Measurements from ENCODE around the gene TLK2.

Gene TLK2

DNA sequence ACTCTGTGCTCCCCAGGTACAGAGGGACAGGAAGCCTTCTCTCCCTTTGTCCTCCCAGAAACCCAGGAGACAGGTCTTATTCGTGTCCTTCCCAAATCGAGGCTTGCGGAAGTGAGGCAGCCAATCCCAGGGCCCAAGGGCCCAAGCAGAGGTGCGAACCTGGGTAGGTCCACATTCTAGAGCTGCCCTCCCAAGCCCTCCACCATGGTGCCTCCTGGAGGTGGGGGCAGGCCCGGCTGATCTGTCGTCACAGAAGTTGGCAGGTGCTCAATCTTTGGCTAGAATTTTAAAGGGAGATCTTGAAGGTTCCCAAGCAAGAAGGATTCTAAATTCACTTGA lies 170.3 kb downstream of the TLK2 start:
- Histone ChIP-seq H3K27ac (ENCODE audit: extremely low read depth, low read depth, low read length) (no peak overlapping the region), H3K36me3 (ENCODE audit: control insufficient read depth in 2 of 2, insufficient read depth in 1 of 2, low read length in 2 of 2) (no peaks in the 10 kb centered on the region), H3K9me3 (ENCODE audit: control insufficient read depth, insufficient read depth, low read depth, low read length) (no peaks in the 10 kb centered on the region), H3K4me1 (ENCODE audit: control insufficient read depth, insufficient read depth, low read length) (peaks cover 9% of the 10 kb centered on the region), H3K4me3 (ENCODE audit: low read depth, low read length) (no peak overlapping the region)
- POLR2A ChIA-PET = interaction anchor here (0.7 kb wide), 1 partner anchor 15 kb away, joined by 3 read pairs; no protein-coding TSS in a partner anchor
- CTCF ChIA-PET = interaction anchor here (1.4 kb wide), 1 partner anchor 10 kb away, joined by 3 read pairs; no protein-coding TSS in a partner anchor
- no peak for TF ChIP-seq ZNF449 (tag by site-specific recombination; IDR thresholded peaks at IDR 0.05)
- TF ChIP-seq ZNF645 (tag by site-specific recombination; IDR thresholded peaks at IDR 0.05) = no peak
- TF ChIP-seq ZNF248 (tag by site-specific recombination; IDR thresholded peaks at IDR 0.05) = no peak
- no peak for TF ChIP-seq GLI2 (tag by site-specific recombination; IDR thresholded peaks at IDR 0.05; ENCODE audit: borderline replicate concordance, low read depth)
- no peak for TF ChIP-seq ZNF600 (tag by site-specific recombination; IDR thresholded peaks at IDR 0.05)
- TF ChIP-seq, protein P1, sequence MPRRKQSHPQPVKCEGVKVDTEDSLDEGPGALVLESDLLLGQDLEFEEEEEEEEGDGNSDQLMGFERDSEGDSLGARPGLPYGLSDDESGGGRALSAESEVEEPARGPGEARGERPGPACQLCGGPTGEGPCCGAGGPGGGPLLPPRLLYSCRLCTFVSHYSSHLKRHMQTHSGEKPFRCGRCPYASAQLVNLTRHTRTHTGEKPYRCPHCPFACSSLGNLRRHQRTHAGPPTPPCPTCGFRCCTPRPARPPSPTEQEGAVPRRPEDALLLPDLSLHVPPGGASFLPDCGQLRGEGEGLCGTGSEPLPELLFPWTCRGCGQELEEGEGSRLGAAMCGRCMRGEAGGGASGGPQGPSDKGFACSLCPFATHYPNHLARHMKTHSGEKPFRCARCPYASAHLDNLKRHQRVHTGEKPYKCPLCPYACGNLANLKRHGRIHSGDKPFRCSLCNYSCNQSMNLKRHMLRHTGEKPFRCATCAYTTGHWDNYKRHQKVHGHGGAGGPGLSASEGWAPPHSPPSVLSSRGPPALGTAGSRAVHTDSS (tag by site-specific recombination; IDR thresholded peaks at IDR 0.05) = no peak
- no peak for TF ChIP-seq ZNF416 (tag by site-specific recombination; IDR thresholded peaks at IDR 0.05)
- TF ChIP-seq ZNF623 (tag by site-specific recombination; IDR thresholded peaks at IDR 0.05) = no peak
- no peak for TF ChIP-seq REPIN1 (tag by site-specific recombination; IDR thresholded peaks at IDR 0.05; ENCODE audit: low read depth)

GRCh38 chr17:62649570-62649969 lies 170.9 kb downstream of the TLK2 start:
- ChIA-PET CTCF (no interaction called here), POLR2A (no interaction called here)
- H3K36me3 ChIP-seq (ENCODE audit: control insufficient read depth in 2 of 2, insufficient read depth in 1 of 2, low read length in 2 of 2) = peaks cover 0 to 3% of the 10 kb centered on the region in 2 experiments; a peak in 1 of 3 replicates
- H3K9me3 ChIP-seq (ENCODE audit: control insufficient read depth, insufficient read depth, low read depth, low read length) = no peaks in the 10 kb centered on the region
- TF ChIP-seq ZFP41 (tag by site-specific recombination; IDR thresholded peaks at IDR 0.05; ENCODE audit: borderline replicate concordance) (no peak), ZBTB17 (tag by site-specific recombination; IDR thresholded peaks at IDR 0.05) (no peak), SP3 (tag by site-specific recombination; IDR thresholded peaks at IDR 0.05) (no peak), ZNF473 (tag by site-specific recombination; IDR thresholded peaks at IDR 0.05) (no peak), ZNF10 (tag by site-specific recombination; IDR thresholded peaks at IDR 0.05) (no peak), ZNF791 (tag by site-specific recombination; IDR thresholded peaks at IDR 0.05) (no peak), ZBTB48 (tag by site-specific recombination; IDR thresholded peaks at IDR 0.05) (no peak), ZNF449 (tag by site-specific recombination; IDR thresholded peaks at IDR 0.05) (no peak), REST (tag by site-specific recombination; IDR thresholded peaks at IDR 0.05) (no peak), BCL11A (tag by site-specific recombination; IDR thresholded peaks at IDR 0.05; ENCODE audit: low read depth) (no peak), ZBTB7A (tag by site-specific recombination; IDR thresholded peaks at IDR 0.05; ENCODE audit: low read depth) (no peak), REPIN1 (tag by site-specific recombination; IDR thresholded peaks at IDR 0.05; ENCODE audit: low read depth) (no peak), ZNF274 (IDR thresholded peaks at IDR 0.05; ENCODE audit: low read length) (no peak), ZNF274 (tag by site-specific recombination; IDR thresholded peaks at IDR 0.05; ENCODE audit: borderline replicate concordance) (no peak)
- H3K4me1 ChIP-seq (ENCODE audit: control insufficient read depth, insufficient read depth, low read length) = peaks cover 9% of the 10 kb centered on the region
- no peak overlapping the region for H3K4me3 ChIP-seq (ENCODE audit: low read depth, low read length)
- H3K27ac ChIP-seq (ENCODE audit: extremely low read depth, low read depth, low read length) = no peak overlapping the region

All from HEK293 (cell line).